ENCODE results near the gene AHDC1. TPM values are rescaled to one million over a fixed set of nuclear protein-coding genes. Genes with fewer than 3 reads are reported as not detected.

The AHDC1 gene
- total RNA-seq, 1 experiment from 2014 or later = 18.4 TPM

- BruUV-seq (replicated peaks) = no TSS peak
- no peak overlapping the region for H3K27ac Mint-ChIP-seq (ENCODE audit: low read depth, unreplicated experiment)
- H3K27me3 Mint-ChIP-seq (ENCODE audit: insufficient read depth, unreplicated experiment) = no peaks in the 10 kb centered on the region
- POLR2A ChIA-PET = interaction anchor here (1.0 kb wide), 1 partner anchor 99 kb away, joined by 3 read pairs; no protein-coding TSS in a partner anchor
- H3K4me1 Mint-ChIP-seq (ENCODE audit: insufficient read depth, unreplicated experiment) = peaks cover 41% of the 10 kb centered on the region
- H3K9me3 Mint-ChIP-seq (ENCODE audit: unreplicated experiment) = no peaks in the 10 kb centered on the region
- CTCF ChIA-PET = interaction anchor here (0.8 to 5.2 kb wide), 4 partner anchors 8 to 79 kb away, joined by 3 to 53 read pairs (median 3); no protein-coding TSS in a partner anchor
- intact Hi-C loops (cut with micrococcal nuclease) = no loop called here
- no peaks in the 10 kb centered on the region for H3K36me3 Mint-ChIP-seq (ENCODE audit: insufficient read depth, unreplicated experiment)
- H3K4me3 Mint-ChIP-seq (ENCODE audit: unreplicated experiment) = no peak overlapping the region
- DNase-seq (ENCODE audit: unreplicated experiment) = no peak
- no peak for TF ChIP-seq CTCF (IDR thresholded peaks at IDR 0.05; ENCODE audit: unreplicated experiment)
Measured at GRCh38 chr1:27564710-27565649, 39.0 kb downstream of the AHDC1 start.

- intact Hi-C loops (cut with micrococcal nuclease) = no loop called here
- BruUV-seq (replicated peaks) = no TSS peak
- no peak for DNase-seq (ENCODE audit: unreplicated experiment)
- POLR2A ChIA-PET = interaction anchor here (0.6 to 1.0 kb wide), 2 partner anchors 19 to 150 kb away, joined by 3 read pairs; no protein-coding TSS in a partner anchor
- TF ChIP-seq CTCF (IDR thresholded peaks at IDR 0.05; ENCODE audit: unreplicated experiment) = no peak
- H3K36me3 Mint-ChIP-seq (ENCODE audit: insufficient read depth, unreplicated experiment) = no peaks in the 10 kb centered on the region
- H3K4me3 Mint-ChIP-seq (ENCODE audit: unreplicated experiment) = no peak overlapping the region
- CTCF ChIA-PET = interaction anchor here (0.7 to 0.9 kb wide), 3 partner anchors 8 to 99 kb away, joined by 3 to 4 read pairs (median 3); no protein-coding TSS in a partner anchor
- H3K27ac Mint-ChIP-seq (ENCODE audit: low read depth, unreplicated experiment) = no peak overlapping the region
- no peaks in the 10 kb centered on the region for H3K9me3 Mint-ChIP-seq (ENCODE audit: unreplicated experiment)
- H3K27me3 Mint-ChIP-seq (ENCODE audit: insufficient read depth, unreplicated experiment) = no peaks in the 10 kb centered on the region
- peaks cover 43% of the 10 kb centered on the region for H3K4me1 Mint-ChIP-seq (ENCODE audit: insufficient read depth, unreplicated experiment)
Measured at GRCh38 chr1:27563591-27564471, 40.1 kb downstream of the AHDC1 start.

DNA sequence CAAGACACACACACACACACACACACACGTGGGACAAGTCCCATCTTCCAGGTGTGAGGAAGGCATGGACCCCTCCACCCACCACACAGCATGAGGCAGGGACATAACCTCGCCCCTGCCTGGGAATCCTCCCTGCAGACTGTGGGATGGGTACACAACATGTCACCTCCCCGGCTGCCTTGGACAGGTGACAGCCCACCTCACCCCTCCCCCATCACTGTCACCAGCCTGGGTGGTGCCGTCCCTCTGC is 40.7 kb downstream of the AHDC1 start:
- no TSS peak for BruUV-seq (replicated peaks)
- Mint-ChIP-seq H3K27ac (ENCODE audit: low read depth, unreplicated experiment) (no peak overlapping the region), H3K36me3 (ENCODE audit: insufficient read depth, unreplicated experiment) (peaks cover 4% of the 10 kb centered on the region), H3K4me3 (ENCODE audit: unreplicated experiment) (no peak overlapping the region), H3K27me3 (ENCODE audit: insufficient read depth, unreplicated experiment) (no peaks in the 10 kb centered on the region), H3K9me3 (ENCODE audit: unreplicated experiment) (no peaks in the 10 kb centered on the region), H3K4me1 (ENCODE audit: insufficient read depth, unreplicated experiment) (peaks cover 43% of the 10 kb centered on the region)
- TF ChIP-seq CTCF (IDR thresholded peaks at IDR 0.05; ENCODE audit: unreplicated experiment) = no peak
- ChIA-PET POLR2A (interaction anchor here (0.6 kb wide), 1 partner anchor 150 kb away, joined by 3 read pairs; no protein-coding TSS in a partner anchor), CTCF (no interaction called here)
- intact Hi-C loops (cut with micrococcal nuclease) = no loop called here
- no peak for DNase-seq (ENCODE audit: unreplicated experiment)

All from MCF 10A (cell line).